ENCODE results near the gene SLC16A14. TPM values are rescaled to one million over a fixed set of nuclear protein-coding genes. Genes with fewer than 3 reads are reported as not detected.

The SLC16A14 gene
- total RNA-seq, 6 donors from 2014 or later: 0.55 to 5.5 (median 1.6) TPM; not detected in 1

GRCh38 chr2:230048010-230048671 is 20.6 kb downstream of the SLC16A14 start:
- TF ChIP-seq POLR2AphosphoS5 (IDR thresholded peaks at IDR 0.05) (no peak), POLR2A (IDR thresholded peaks at IDR 0.05) (no peak), EP300 (IDR thresholded peaks at IDR 0.05) (no peak), CTCF (IDR thresholded peaks at IDR 0.05) (no peak)
- Histone ChIP-seq H3K36me3 (peaks cover 0 to 4% (median 0%) of the 10 kb centered on the region in 4 donors), H3K27ac (no peak overlapping the region), H3K4me3 (no peak overlapping the region), H3K9me3 (no peaks in the 10 kb centered on the region), H3K27me3 (no peaks in the 10 kb centered on the region), H3K4me1 (no peaks in the 10 kb centered on the region)
- ATAC-seq (ENCODE audit: low FRiP score in 2 of 2) (no peak), DNase-seq (no peak)
- 86 to 93% methylated on average over 4 of the region's 4 CpGs for WGBS, 2 donors

DNA sequence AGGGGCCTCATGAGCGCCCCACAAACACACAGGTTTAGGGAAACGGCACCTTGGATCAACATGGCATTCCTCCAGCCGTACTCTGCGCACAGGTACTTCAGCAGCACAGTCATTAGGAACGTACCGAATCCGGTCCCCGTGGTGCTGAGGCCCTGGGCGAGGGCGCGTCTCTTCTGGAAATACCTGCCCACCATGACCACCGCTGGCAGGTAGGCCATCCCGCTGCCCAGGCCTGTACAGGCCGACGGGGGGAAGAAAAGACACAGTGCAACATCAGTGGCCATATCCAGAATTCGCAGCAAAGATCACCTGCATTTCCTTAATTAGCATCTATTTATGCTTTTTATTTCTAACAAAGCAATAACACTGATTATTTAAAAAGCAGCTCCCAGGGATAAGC is 22.2 kb downstream of the SLC16A14 start:
- WGBS, 2 donors: 98 to 99% methylated on average over 16 of the region's 16 CpGs
- ATAC-seq (ENCODE audit: low FRiP score in 2 of 2): no peak
- peak in 1 of 2 donors; percentile 52 for DNase-seq

GRCh38 chr2:230043461-230043860 is 25.3 kb downstream of the SLC16A14 start:
- TF ChIP-seq POLR2AphosphoS5 (IDR thresholded peaks at IDR 0.05) (no peak), CTCF (IDR thresholded peaks at IDR 0.05) (no peak), EP300 (IDR thresholded peaks at IDR 0.05) (no peak), POLR2A (IDR thresholded peaks at IDR 0.05) (no peak)
- H3K27ac ChIP-seq: no peak overlapping the region
- H3K27me3 ChIP-seq: no peaks in the 10 kb centered on the region
- H3K36me3 ChIP-seq: peaks cover 0 to 4% (median 0%) of the 10 kb centered on the region in 4 donors
- no peaks in the 10 kb centered on the region for H3K9me3 ChIP-seq
- DNase-seq: no peak
- H3K4me1 ChIP-seq: no peaks in the 10 kb centered on the region
- WGBS, 2 donors: 88 to 92% methylated on average over 2 of the region's 2 CpGs
- H3K4me3 ChIP-seq: no peak overlapping the region
- ATAC-seq (ENCODE audit: low FRiP score in 2 of 2): no peak

More for the DNA sequence above, 22.2 kb downstream of the SLC16A14 start:
- no peak overlapping the region for H3K27ac ChIP-seq
- no peaks in the 10 kb centered on the region for H3K9me3 ChIP-seq
- no peaks in the 10 kb centered on the region for H3K27me3 ChIP-seq
- H3K4me3 ChIP-seq: no peak overlapping the region
- H3K36me3 ChIP-seq: peaks cover 0 to 4% (median 0%) of the 10 kb centered on the region in 4 donors
- TF ChIP-seq EP300 (IDR thresholded peaks at IDR 0.05): no peak
- H3K4me1 ChIP-seq: no peaks in the 10 kb centered on the region

DNA sequence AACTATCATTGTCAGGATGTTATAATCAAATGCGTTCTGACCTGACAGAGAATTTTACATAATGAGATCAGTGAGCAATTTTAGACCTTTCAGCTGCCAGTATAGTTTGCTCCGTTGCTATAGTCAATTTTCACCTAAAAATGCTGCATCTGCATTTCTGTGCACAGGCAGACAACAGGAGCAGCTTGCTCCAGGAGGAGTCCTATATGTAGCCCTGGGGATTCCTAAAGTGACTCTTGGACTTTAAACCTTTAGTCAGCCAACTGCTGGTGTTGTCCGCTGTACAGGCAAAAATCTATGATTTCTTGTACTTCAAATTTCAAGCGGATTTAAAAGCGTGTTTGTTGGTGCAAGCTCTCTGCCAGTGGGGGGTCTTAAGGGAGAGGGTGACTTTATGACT is 25.7 kb downstream of the SLC16A14 start:
- ATAC-seq (ENCODE audit: low FRiP score in 2 of 2) (no peak), DNase-seq (no peak)
- TF ChIP-seq POLR2AphosphoS5 (IDR thresholded peaks at IDR 0.05) (no peak), CTCF (IDR thresholded peaks at IDR 0.05) (no peak), EP300 (IDR thresholded peaks at IDR 0.05) (no peak), POLR2A (IDR thresholded peaks at IDR 0.05) (no peak)
- no peaks in the 10 kb centered on the region for H3K4me1 ChIP-seq
- H3K27me3 ChIP-seq: no peaks in the 10 kb centered on the region
- H3K9me3 ChIP-seq: no peaks in the 10 kb centered on the region
- no peak overlapping the region for H3K27ac ChIP-seq
- no peak overlapping the region for H3K4me3 ChIP-seq
- WGBS, 2 donors: 94 to 99% methylated on average over 5 of the region's 5 CpGs
- H3K36me3 ChIP-seq: peaks cover 0 to 4% (median 0%) of the 10 kb centered on the region in 4 donors

GRCh38 chr2:230042195-230042594 is 26.5 kb downstream of the SLC16A14 start:
- Histone ChIP-seq H3K36me3 (peaks cover 0 to 4% (median 0%) of the 10 kb centered on the region in 4 donors), H3K27ac (no peak overlapping the region), H3K27me3 (no peaks in the 10 kb centered on the region), H3K4me3 (no peak overlapping the region), H3K4me1 (no peaks in the 10 kb centered on the region), H3K9me3 (no peaks in the 10 kb centered on the region)
- WGBS, 2 donors: 100% methylated on average over 1 of the region's 1 CpG
- TF ChIP-seq POLR2AphosphoS5 (IDR thresholded peaks at IDR 0.05) (no peak), EP300 (IDR thresholded peaks at IDR 0.05) (no peak), POLR2A (IDR thresholded peaks at IDR 0.05) (no peak), CTCF (IDR thresholded peaks at IDR 0.05) (no peak)
- no peak for ATAC-seq (ENCODE audit: low FRiP score in 2 of 2)
- DNase-seq: no peak
